ENCODE measurements around the gene HOXB6.

DNA sequence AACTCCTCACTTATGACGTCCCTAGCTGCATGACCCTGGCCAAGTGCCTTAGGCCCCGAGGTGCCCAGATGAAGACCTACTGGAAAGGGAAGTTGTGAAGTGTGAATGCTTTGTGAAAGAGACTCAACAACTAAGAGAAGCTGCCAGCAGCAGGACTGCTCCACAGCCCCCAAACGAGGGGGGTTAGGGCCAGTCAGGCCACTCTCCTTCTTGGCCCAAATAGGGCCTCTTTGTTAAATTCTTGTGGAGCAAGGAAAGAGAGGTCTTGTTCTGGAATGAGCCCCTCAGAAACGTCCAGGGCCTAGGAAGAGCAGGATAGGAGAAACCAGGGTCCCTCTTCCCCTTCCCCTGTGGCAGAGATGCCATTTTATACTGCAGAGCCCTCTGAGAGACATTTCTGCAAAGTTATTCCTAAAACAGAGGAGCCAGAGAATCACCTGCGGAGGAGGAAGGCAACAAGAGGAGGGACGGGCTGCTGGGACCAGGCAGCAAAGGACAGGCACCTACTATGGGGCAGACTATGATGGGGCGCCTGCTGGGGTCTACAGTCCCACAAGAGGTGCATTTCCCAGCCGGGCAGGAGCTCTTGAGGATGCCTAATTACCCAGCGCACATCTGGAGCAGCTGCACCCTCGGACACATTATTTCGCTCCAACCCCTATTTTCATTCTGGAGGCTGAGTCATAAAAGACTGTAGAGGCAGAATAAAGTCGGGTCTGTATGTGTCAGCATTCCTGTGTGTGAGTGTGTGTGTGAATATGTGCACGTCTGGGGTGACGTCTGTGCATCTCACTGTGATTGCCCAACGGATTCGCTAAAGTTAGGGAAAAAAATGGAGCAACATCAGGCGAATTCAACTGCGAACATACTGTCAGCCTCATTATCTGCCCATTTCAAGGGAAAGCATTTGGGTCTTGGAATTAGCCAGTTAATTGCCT is 32.8 kb upstream of the HOXB6 start:
- TF ChIP-seq, protein P1, sequence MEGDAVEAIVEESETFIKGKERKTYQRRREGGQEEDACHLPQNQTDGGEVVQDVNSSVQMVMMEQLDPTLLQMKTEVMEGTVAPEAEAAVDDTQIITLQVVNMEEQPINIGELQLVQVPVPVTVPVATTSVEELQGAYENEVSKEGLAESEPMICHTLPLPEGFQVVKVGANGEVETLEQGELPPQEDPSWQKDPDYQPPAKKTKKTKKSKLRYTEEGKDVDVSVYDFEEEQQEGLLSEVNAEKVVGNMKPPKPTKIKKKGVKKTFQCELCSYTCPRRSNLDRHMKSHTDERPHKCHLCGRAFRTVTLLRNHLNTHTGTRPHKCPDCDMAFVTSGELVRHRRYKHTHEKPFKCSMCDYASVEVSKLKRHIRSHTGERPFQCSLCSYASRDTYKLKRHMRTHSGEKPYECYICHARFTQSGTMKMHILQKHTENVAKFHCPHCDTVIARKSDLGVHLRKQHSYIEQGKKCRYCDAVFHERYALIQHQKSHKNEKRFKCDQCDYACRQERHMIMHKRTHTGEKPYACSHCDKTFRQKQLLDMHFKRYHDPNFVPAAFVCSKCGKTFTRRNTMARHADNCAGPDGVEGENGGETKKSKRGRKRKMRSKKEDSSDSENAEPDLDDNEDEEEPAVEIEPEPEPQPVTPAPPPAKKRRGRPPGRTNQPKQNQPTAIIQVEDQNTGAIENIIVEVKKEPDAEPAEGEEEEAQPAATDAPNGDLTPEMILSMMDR (IDR thresholded peaks at IDR 0.05): no peak
- no peak for TF ChIP-seq ZFX (IDR thresholded peaks at IDR 0.05; ENCODE audit: borderline replicate concordance)

Measured in 22Rv1 (cell line).